22Rv1 (cell line): ENCODE results near the gene ASB14.

Experiments used
- H3K27ac ChIP-seq: fragments of 450-650 bp; 2 replicates; pipeline ENCODE4 v1.5.1; 2017
- CTCF ChIP-seq: fragments of 450-650 bp; IDR thresholded peaks from 2 replicates; pipeline ENCODE4 v1.5.1; 2017; ENCODE audit warnings: mild to moderate bottlenecking
- ZFX ChIP-seq: fragments of 450-650 bp; IDR thresholded peaks from 2 replicates; pipeline ENCODE4 v1.6.1; 2017; ENCODE audit warnings: antibody characterized with exemption, borderline replicate concordance

The ASB14 gene

GRCh38 chr3:57298041-57298440 is 5.6 kb upstream of the ASB14 start:
- TF ChIP-seq CTCF: no peak
- no peak for TF ChIP-seq ZFX
- no peak overlapping the region for H3K27ac ChIP-seq

GRCh38 chr3:57292897-57293526 is 527 bp upstream of the ASB14 start:
- H3K27ac ChIP-seq: no peak overlapping the region
- TF ChIP-seq CTCF: no peak
- no peak for TF ChIP-seq ZFX

- no peak overlapping the region for H3K27ac ChIP-seq
- TF ChIP-seq ZFX (no peak), CTCF (no peak)
Observed at GRCh38 chr3:57288403-57288802, 4.1 kb downstream of the ASB14 start.

- no peak overlapping the region for H3K27ac ChIP-seq
- TF ChIP-seq CTCF: no peak
- TF ChIP-seq ZFX: no peak
Observed at GRCh38 chr3:57287205-57287604, 5.3 kb downstream of the ASB14 start.

GRCh38 chr3:57283334-57283733 is 9.2 kb downstream of the ASB14 start:
- TF ChIP-seq ZFX: no peak
- TF ChIP-seq CTCF: no peak
- H3K27ac ChIP-seq: no peak overlapping the region

GRCh38 chr3:57281715-57282114 is 10.8 kb downstream of the ASB14 start:
- no peak overlapping the region for H3K27ac ChIP-seq
- TF ChIP-seq ZFX (no peak), CTCF (no peak)

- TF ChIP-seq ZFX (no peak), CTCF (no peak)
- no peak overlapping the region for H3K27ac ChIP-seq
Observed at GRCh38 chr3:57279685-57280084, 12.8 kb downstream of the ASB14 start.
